ENCODE results near the gene FICD. TPM values are rescaled to one million over a fixed set of nuclear protein-coding genes. Genes with fewer than 3 reads are reported as not detected.
"Not testable (repeated sequence)": the region's sequence is repeated elsewhere in the genome, so short reads cannot be mapped to it uniquely, and the experiment has no call there.

Gene FICD
- total RNA-seq, 2 experiments from 2014 or later = 5.6 to 6.8 TPM

DNA sequence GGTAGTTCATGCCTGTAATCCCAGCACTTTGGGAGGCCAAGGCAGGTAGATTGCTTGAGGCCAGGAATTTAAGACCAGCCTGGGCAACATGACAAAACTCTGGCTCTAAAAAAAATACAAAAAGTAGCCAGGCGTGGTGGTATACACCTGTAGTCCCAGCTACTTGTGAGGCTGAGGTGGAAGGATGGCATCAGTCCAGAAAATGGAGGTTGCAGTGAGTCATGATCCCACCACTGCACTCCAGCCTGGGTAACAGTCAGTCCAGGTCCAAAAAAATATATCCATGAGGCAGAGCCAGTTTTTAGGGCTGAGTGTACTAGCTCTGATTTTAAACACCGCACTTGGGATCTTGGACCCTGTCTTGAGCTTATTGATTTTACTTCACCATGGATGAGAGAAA lies 30.6 kb upstream of the FICD start:
- no peak overlapping the region for H3K4me3 Mint-ChIP-seq
- CTCF ChIA-PET = interaction anchor here (1.2 kb wide), 1 partner anchor 18 kb away, joined by 6 read pairs; no protein-coding TSS in a partner anchor
- H3K36me3 Mint-ChIP-seq (ENCODE audit: low read depth) = no peaks in the 10 kb centered on the region
- peaks cover 2% of the 10 kb centered on the region for H3K27me3 Mint-ChIP-seq
- no peaks in the 10 kb centered on the region for H3K4me1 Mint-ChIP-seq
- POLR2A ChIA-PET = no interaction called here
- no peak overlapping the region for H3K27ac Mint-ChIP-seq
- no peak for DNase-seq
- peaks cover 5% of the 10 kb centered on the region for H3K9me3 Mint-ChIP-seq

DNA sequence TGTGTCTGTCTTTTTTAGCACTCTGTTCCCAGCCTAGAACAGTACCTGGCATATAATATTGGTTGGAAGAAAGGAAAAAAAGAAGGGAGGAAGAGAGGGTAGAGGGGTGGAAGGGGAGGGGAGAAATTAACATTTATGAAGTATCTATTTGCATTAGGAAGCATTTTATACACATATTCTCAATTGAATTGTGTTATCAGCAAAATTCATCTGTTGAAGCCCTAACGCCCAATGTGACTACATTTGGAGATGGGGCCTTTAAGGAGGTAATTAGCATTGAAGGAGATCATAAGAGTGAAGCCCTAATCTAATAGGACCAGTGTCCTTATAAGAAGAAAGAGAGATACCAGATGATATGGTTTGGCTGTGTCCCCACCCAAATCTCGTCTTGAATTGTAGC lies 30.2 kb upstream of the FICD start:
- Mint-ChIP-seq H3K4me3 (no peak overlapping the region), H3K36me3 (ENCODE audit: low read depth) (no peaks in the 10 kb centered on the region), H3K27me3 (peaks cover 2% of the 10 kb centered on the region), H3K9me3 (peaks cover 5% of the 10 kb centered on the region), H3K27ac (no peak overlapping the region), H3K4me1 (no peaks in the 10 kb centered on the region)
- no peak for DNase-seq
- POLR2A ChIA-PET = no interaction called here
- CTCF ChIA-PET = no interaction called here

DNA sequence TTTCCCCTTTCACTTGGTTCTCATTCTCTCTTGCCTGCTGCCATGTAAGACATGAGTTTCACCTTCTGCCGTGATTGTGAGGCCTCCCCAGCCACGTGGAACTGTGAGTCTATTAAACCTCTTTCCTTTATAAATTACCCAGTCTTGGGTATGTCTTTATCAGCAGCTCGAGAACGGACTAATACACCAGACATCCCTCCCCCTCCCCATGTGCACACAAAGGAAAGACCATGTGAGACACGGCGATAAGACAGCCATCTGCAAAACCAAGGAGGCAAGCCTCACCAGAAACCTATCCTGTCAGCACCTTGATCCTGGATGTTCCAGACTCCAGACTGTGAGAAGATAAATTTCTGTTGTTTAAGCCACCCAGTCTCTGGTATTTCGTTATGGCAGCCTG lies 29.7 kb upstream of the FICD start:
- H3K27ac Mint-ChIP-seq; DNase-seq; H3K4me3 Mint-ChIP-seq; H3K9me3 Mint-ChIP-seq; H3K36me3 Mint-ChIP-seq (ENCODE audit: low read depth); H3K27me3 Mint-ChIP-seq; POLR2A ChIA-PET; H3K4me1 Mint-ChIP-seq; CTCF ChIA-PET: not testable (repeated sequence)

DNA sequence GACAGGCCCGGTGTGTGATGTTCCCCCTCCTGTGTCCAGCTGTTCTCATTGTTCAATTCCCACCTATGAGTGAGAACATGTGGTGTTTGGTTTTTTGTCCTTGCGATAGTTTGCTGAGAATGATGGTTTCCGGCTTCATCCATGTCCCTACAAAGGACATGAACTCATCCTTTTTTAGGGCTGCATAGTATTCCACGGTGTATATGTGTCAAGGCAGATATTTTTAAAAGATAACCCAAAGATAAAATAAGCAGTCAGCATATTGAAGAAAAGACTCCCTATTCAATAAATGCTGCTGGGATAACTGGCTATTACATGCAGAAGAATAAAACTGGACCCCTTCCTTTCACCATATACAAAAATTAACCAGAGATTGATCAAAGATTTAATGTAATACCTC lies 28.0 kb upstream of the FICD start:
- CTCF ChIA-PET; H3K27me3 Mint-ChIP-seq; H3K4me3 Mint-ChIP-seq; H3K27ac Mint-ChIP-seq; H3K9me3 Mint-ChIP-seq; H3K36me3 Mint-ChIP-seq (ENCODE audit: low read depth); H3K4me1 Mint-ChIP-seq; POLR2A ChIA-PET; DNase-seq: not testable (repeated sequence)

DNA sequence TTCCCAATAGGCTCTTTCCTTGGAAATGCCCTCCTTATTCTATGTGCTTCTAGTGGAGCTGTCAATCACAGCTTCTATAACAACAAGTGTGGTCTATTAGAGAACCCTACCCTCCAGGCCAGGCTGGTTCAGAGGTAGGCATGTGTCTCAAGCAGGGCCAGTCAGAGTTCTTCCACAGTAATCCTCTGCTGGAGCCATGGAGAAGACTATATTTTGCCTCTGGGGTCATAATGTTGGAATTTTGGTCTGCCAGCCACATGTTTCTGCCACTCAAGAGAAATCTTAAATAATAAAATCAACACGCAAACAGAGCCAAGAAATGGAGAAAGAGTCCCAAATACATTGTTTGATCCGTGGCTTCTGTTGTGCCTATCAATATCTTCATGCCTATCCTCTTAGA lies 23.8 kb upstream of the FICD start:
- no peak overlapping the region for H3K4me3 Mint-ChIP-seq
- peaks cover 35% of the 10 kb centered on the region for H3K27me3 Mint-ChIP-seq
- ChIA-PET CTCF (interaction anchor here (1.4 to 1.6 kb wide), 2 partner anchors 10 to 19 kb away, joined by 3 to 4 read pairs; no protein-coding TSS in a partner anchor), POLR2A (no interaction called here)
- H3K27ac Mint-ChIP-seq = no peak overlapping the region
- peaks cover 5% of the 10 kb centered on the region for H3K9me3 Mint-ChIP-seq
- DNase-seq = no peak
- H3K36me3 Mint-ChIP-seq (ENCODE audit: low read depth) = no peaks in the 10 kb centered on the region
- H3K4me1 Mint-ChIP-seq = no peaks in the 10 kb centered on the region

DNA sequence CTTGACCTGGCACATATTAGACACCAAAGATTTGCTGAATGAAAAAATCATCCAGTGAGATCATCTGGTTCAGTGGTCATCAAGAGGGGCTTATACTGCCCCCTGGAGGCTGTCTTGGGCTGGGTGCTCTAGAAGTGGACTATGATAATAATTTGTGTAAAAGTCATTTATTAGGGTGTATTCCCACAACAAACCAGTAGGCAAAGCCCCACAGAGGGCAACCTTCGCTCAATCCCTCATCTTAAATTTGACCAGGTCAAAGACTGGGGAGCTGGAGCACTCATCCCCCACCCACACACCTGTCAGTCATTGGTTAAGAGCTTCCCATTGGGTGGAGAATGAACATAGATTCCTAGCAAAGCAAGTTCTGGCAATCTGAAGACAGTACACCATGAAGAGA lies 20.0 kb upstream of the FICD start:
- Mint-ChIP-seq H3K27ac (no peak overlapping the region), H3K4me1 (no peaks in the 10 kb centered on the region), H3K4me3 (no peak overlapping the region), H3K27me3 (peaks cover 33% of the 10 kb centered on the region), H3K9me3 (no peaks in the 10 kb centered on the region), H3K36me3 (ENCODE audit: low read depth) (no peaks in the 10 kb centered on the region)
- ChIA-PET CTCF (no interaction called here), POLR2A (no interaction called here)
- peak; percentile 35 for DNase-seq

DNA sequence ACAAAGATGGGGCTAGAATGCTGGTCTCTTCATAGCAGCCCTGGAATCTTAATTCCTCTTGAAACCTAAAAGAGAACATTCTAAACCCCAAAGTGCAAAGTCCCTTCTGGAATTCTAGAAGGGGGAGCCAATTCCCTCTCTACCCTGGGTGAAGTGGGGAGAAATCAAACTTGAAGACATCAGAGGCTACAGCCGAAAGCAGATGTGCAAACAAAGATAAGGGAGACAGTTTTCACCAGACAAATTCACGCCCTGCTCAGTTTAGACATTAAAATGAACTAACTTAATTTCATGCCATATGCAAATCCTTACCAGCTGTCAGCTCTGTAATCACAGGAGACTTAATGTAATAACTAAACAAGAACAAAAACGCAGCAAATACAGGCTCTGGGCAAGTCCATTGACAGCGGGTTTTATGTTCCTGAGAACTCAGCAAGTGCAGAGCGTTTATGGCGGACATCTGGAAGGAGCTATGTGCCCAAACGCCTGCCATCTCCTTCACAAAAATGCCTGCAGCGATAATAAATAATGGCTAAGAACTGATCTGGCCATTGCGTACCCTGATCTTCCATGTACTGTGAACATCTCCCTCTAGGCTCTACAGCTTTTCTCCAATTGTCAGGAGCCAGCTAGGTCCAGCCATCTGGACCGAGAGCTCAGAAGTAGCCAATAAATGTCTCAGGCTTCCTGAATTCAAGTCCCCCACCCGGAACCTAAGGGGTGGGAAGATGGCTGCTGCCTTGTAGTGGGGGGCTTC lies 19.1 kb upstream of the FICD start:
- no peak for DNase-seq
- Mint-ChIP-seq H3K27ac (no peak overlapping the region), H3K36me3 (ENCODE audit: low read depth) (no peaks in the 10 kb centered on the region), H3K27me3 (peaks cover 32% of the 10 kb centered on the region), H3K4me1 (no peaks in the 10 kb centered on the region), H3K4me3 (no peak overlapping the region), H3K9me3 (no peaks in the 10 kb centered on the region)
- CTCF ChIA-PET = interaction anchor here (1.2 kb wide), 1 partner anchor 19 kb away, joined by 3 read pairs; the partner anchor contains the start of gene FICD
- POLR2A ChIA-PET = no interaction called here

DNA sequence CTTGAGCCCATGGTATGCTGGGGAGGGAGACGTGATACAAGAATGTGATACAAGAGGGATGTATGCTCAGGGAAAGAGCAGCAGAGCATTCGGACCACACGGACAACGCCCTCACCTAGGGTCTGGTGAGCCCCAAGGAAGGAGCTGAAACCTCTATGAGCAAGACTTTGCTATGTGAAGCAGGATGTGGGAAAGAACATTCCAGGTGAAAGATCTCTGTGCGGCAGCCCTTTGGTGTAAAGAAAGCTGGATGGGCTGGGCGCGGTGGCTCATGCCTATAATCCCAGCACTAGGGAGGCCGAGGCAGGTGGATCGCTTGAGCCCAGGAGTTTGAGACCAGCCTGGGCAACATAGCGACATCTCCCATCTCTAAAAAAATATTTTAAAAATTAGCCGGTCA lies 16.9 kb upstream of the FICD start:
- Mint-ChIP-seq H3K4me3 (no peak overlapping the region), H3K9me3 (peaks cover 10% of the 10 kb centered on the region), H3K36me3 (ENCODE audit: low read depth) (no peaks in the 10 kb centered on the region), H3K4me1 (no peaks in the 10 kb centered on the region), H3K27ac (no peak overlapping the region), H3K27me3 (peaks cover 24% of the 10 kb centered on the region)
- ChIA-PET CTCF (interaction anchor here (0.5 kb wide), 1 partner anchor 16 kb away, joined by 3 read pairs; no protein-coding TSS in a partner anchor), POLR2A (no interaction called here)
- DNase-seq = no peak

DNA sequence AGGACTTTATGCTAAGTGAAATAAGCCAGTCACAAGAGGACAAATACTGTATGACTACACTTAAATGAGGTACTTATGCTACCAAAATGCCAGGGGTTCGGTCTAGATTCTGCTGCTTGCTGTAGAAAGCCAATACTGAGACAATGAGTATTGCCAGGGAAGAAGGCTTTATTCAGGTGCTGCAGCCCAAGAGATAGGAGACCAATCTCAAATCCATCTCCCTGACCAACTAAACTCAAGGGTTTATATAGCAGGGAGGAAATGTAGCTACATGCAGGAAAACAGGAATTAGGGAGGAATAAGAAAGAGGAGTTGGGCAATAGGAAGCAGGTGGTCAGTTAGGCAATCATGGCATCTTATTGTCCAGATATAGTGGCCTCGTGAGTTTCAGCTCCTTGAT lies 12.2 kb upstream of the FICD start:
- Mint-ChIP-seq H3K4me1 (no peaks in the 10 kb centered on the region), H3K36me3 (ENCODE audit: low read depth) (no peaks in the 10 kb centered on the region), H3K27me3 (peaks cover 14% of the 10 kb centered on the region), H3K4me3 (no peak overlapping the region), H3K27ac (no peak overlapping the region), H3K9me3 (peaks cover 23% of the 10 kb centered on the region)
- ChIA-PET POLR2A (no interaction called here), CTCF (no interaction called here)
- no peak for DNase-seq

DNA sequence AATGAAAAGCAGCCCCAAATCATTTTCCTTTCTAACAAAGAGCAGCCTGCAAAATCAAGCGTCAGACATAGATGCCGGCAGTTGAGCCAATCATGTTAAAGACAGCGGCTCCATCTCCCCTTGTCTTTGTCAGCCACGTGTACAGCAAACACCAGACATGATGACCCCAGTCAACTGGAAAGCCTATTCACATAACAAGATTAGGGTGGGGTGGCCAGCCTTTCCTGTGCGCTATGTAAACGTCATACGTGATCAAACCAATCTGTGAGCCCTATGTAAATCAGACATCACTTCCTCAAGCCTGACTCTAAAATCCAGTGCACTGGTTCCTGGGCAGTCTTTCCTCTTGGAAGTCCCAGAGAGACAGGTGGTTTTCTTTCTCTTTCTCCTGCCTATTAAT lies 9.9 kb upstream of the FICD start:
- H3K4me1 Mint-ChIP-seq = no peaks in the 10 kb centered on the region
- no peak overlapping the region for H3K27ac Mint-ChIP-seq
- CTCF ChIA-PET = no interaction called here
- POLR2A ChIA-PET = no interaction called here
- peaks cover 23% of the 10 kb centered on the region for H3K9me3 Mint-ChIP-seq
- no peak overlapping the region for H3K4me3 Mint-ChIP-seq
- no peak for DNase-seq
- peaks cover 14% of the 10 kb centered on the region for H3K27me3 Mint-ChIP-seq
- H3K36me3 Mint-ChIP-seq (ENCODE audit: low read depth) = no peaks in the 10 kb centered on the region

DNA sequence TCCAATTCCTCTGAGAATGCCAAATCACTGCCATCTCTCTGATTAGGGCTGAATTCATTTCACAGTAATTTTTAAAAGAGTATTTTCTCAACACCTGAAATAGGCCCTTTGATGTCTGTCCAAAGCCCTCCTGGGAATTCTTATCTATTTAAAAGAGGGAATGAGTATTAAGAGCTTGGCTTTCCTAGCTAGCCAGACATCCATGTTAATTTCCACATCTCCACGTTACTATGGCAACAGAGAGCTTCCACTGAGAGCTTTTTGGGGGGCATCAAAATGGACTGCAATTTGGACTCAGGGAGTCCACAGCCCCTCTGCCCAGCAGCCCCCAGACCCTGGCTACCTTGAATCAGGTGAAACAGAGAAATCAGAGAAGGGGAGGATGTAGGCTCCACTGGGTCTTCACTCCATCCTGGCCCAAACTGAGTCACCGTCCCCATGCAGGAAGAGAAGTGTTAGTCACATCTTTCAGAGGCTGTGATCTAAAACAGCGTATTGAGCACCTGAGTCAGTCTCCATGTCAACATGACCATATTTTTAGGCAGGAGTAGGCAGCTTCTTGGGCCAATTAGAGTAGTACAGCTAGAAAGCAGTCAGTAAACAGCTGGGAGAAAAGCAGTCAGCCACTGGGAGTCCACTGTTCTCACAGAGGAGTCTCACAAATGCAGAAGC lies 7.0 kb upstream of the FICD start:
- Mint-ChIP-seq H3K9me3 (peaks cover 13% of the 10 kb centered on the region), H3K4me1 (peaks cover 10% of the 10 kb centered on the region), H3K36me3 (ENCODE audit: low read depth) (no peaks in the 10 kb centered on the region), H3K27me3 (peaks cover 11% of the 10 kb centered on the region), H3K27ac (no peak overlapping the region), H3K4me3 (no peak overlapping the region)
- no peak for DNase-seq
- CTCF ChIA-PET = interaction anchor here (1.0 kb wide), 2 partner anchors 8 to 443 kb away, joined by 3 read pairs; no protein-coding TSS in a partner anchor
- POLR2A ChIA-PET = no interaction called here

DNA sequence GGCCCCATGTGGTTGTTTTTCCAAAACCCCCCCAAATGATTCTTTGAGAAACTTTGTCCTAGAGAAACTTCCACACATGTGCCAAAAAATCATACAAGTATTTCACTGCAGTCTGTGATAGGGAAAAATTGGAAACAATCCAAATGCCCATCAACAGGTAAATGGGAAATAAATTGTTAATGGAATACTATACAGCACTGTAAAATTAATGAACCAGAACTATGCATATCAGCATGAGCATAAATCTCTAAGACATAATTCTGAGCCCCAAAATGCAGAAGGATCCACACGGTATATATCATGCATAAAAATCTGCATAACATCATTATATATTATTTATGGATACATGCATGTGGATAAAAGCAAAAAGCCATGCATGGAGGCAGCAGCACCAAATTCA lies 5.3 kb upstream of the FICD start:
- H3K4me3 Mint-ChIP-seq = no peak overlapping the region
- CTCF ChIA-PET = interaction anchor here (0.6 kb wide), 1 partner anchor 75 kb away, joined by 3 read pairs; no protein-coding TSS in a partner anchor
- peaks cover 5% of the 10 kb centered on the region for H3K27me3 Mint-ChIP-seq
- no peaks in the 10 kb centered on the region for H3K36me3 Mint-ChIP-seq (ENCODE audit: low read depth)
- H3K4me1 Mint-ChIP-seq = peaks cover 13% of the 10 kb centered on the region
- no peak for DNase-seq
- POLR2A ChIA-PET = no interaction called here
- H3K9me3 Mint-ChIP-seq = no peaks in the 10 kb centered on the region
- H3K27ac Mint-ChIP-seq = no peak overlapping the region

DNA sequence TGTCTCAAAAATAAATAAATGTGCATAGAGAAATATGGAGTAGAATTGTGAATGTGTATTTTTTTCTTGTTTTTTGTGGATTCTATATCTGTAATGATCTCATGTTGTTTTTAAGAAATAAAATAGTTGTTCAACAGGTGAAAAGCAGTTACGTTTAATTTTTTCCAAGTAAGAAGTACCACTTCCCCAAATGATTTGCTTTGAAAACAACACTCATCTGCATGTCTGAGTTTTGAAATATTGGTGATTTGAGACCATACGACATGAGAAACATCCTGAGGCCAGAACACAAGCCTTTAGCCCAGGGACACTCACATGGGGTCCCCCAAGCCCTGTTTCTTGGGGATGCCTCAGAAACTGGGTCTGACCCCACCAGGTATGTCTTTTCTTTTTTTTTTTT lies 4.2 kb upstream of the FICD start:
- peaks cover 3% of the 10 kb centered on the region for H3K27me3 Mint-ChIP-seq
- no peak overlapping the region for H3K27ac Mint-ChIP-seq
- no peak overlapping the region for H3K4me3 Mint-ChIP-seq
- DNase-seq = no peak
- POLR2A ChIA-PET = no interaction called here
- no peaks in the 10 kb centered on the region for H3K36me3 Mint-ChIP-seq (ENCODE audit: low read depth)
- CTCF ChIA-PET = no interaction called here
- H3K9me3 Mint-ChIP-seq = no peaks in the 10 kb centered on the region
- H3K4me1 Mint-ChIP-seq = peaks cover 18% of the 10 kb centered on the region

Measured in activated CD4-positive, alpha-beta T cell treated with anti-CD3 and anti-CD28 coated beads, Interleukin-2, amount 10 ng/mL, durations not matched to agents 7 days and 5 days (primary cell).